Measurements from ENCODE around the gene CALN1.
A peak's percentile ranks its signal among the peaks of the same experiment; 100 is the strongest.

Gene CALN1

DNA sequence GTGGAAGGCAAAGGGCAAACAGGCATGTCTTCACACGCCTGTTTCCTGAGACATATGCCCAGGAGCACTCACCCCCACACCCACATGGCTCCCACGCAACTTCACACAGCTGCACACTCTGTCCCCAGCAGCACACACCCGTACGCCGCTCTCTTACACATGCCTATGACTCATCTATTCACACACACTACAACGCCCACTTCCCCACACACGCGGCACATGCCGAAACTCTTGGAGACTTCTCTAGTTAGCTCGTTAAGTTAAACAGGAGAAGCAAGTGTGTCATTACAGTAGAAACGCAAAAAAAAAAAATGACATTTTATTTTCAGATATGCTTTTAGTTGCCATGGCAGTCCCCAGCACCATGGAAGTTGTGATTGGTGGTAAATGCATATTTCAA lies 6.7 kb downstream of the CALN1 start:
- TF ChIP-seq, protein P1, sequence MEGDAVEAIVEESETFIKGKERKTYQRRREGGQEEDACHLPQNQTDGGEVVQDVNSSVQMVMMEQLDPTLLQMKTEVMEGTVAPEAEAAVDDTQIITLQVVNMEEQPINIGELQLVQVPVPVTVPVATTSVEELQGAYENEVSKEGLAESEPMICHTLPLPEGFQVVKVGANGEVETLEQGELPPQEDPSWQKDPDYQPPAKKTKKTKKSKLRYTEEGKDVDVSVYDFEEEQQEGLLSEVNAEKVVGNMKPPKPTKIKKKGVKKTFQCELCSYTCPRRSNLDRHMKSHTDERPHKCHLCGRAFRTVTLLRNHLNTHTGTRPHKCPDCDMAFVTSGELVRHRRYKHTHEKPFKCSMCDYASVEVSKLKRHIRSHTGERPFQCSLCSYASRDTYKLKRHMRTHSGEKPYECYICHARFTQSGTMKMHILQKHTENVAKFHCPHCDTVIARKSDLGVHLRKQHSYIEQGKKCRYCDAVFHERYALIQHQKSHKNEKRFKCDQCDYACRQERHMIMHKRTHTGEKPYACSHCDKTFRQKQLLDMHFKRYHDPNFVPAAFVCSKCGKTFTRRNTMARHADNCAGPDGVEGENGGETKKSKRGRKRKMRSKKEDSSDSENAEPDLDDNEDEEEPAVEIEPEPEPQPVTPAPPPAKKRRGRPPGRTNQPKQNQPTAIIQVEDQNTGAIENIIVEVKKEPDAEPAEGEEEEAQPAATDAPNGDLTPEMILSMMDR (IDR thresholded peaks at IDR 0.05; ENCODE audit: poor library complexity, severe bottlenecking): no peak
- Histone ChIP-seq H3K9me3 (ENCODE audit: severe bottlenecking) (peaks cover 2% of the 10 kb centered on the region), H3K36me3 (ENCODE audit: low read depth) (no peaks in the 10 kb centered on the region), H3K4me3 (ENCODE audit: severe bottlenecking) (no peak overlapping the region), H3K27me3 (ENCODE audit: insufficient read depth, poor library complexity, severe bottlenecking) (no peaks in the 10 kb centered on the region), H3K27ac (ENCODE audit: poor library complexity, severe bottlenecking) (no peak overlapping the region), H3K4me1 (ENCODE audit: insufficient read depth, poor library complexity, severe bottlenecking) (no peaks in the 10 kb centered on the region)
- ATAC-seq (ENCODE audit: low read depth) (peak; percentile 50; the same call in 2 of the 3 replicates), DNase-seq (ENCODE audit: low spot score) (no peak)

DNA sequence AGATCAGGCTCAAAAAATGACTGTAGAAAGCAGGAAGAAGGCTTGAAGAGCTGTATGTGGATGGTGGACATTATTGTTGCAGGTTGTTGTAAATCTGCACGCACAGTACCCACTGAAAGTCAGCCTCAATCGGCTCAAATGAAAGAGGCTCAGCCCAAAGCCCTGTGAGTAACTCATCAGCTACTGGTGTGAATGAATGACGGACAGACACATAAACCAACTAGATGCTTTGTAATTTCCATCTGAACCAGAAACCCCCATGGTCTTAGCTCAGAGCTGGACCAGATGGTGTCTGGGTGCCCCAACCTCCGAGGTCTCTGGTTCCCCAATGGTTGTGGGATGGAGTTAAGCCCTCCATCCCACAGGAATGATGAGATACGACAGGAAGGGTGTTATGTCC lies 7.4 kb downstream of the CALN1 start:
- Histone ChIP-seq H3K27ac (ENCODE audit: poor library complexity, severe bottlenecking) (no peak overlapping the region), H3K36me3 (ENCODE audit: low read depth) (no peaks in the 10 kb centered on the region), H3K4me1 (ENCODE audit: insufficient read depth, poor library complexity, severe bottlenecking) (no peaks in the 10 kb centered on the region), H3K4me3 (ENCODE audit: severe bottlenecking) (no peak overlapping the region), H3K9me3 (ENCODE audit: severe bottlenecking) (peaks cover 2% of the 10 kb centered on the region), H3K27me3 (ENCODE audit: insufficient read depth, poor library complexity, severe bottlenecking) (no peaks in the 10 kb centered on the region)
- TF ChIP-seq, protein P1 (IDR thresholded peaks at IDR 0.05; ENCODE audit: poor library complexity, severe bottlenecking): no peak
- no peak for ATAC-seq (ENCODE audit: low read depth)
- DNase-seq (ENCODE audit: low spot score): no peak

DNA sequence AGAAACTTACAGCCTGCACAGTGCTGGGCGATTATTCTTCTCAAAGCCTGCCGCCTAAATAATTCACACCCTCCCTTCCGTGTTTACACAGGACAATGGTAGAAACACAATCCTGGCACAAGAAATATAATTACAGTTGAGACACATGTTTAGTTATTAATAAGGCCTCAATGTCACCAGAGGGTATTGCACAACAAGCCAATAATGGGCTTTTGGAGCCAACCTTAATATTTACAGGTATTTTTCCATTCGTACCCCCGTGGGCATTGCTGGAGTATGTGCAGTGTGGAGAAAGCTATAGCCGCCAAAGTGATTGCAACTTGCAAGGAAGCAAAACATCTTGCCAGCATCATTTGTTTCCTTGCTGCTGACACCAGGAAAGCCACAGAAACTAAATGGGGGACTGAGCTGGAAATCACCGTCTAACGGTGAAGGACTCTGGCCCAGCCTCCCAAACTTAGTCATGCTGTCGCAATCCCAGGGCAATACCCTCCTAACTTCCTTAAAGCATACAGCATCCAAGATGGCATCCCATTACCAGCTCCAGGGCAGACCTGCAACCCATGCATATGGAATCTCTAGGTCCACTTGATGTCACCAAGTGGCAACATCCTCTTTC lies 8.6 kb downstream of the CALN1 start:
- Histone ChIP-seq H3K27me3 (ENCODE audit: insufficient read depth, poor library complexity, severe bottlenecking) (no peaks in the 10 kb centered on the region), H3K27ac (ENCODE audit: poor library complexity, severe bottlenecking) (no peak overlapping the region), H3K9me3 (ENCODE audit: severe bottlenecking) (peaks cover 2% of the 10 kb centered on the region), H3K4me1 (ENCODE audit: insufficient read depth, poor library complexity, severe bottlenecking) (no peaks in the 10 kb centered on the region), H3K4me3 (ENCODE audit: severe bottlenecking) (no peak overlapping the region), H3K36me3 (ENCODE audit: low read depth) (no peaks in the 10 kb centered on the region)
- TF ChIP-seq, protein P1 (IDR thresholded peaks at IDR 0.05; ENCODE audit: poor library complexity, severe bottlenecking): no peak
- no peak for DNase-seq (ENCODE audit: low spot score)
- no peak for ATAC-seq (ENCODE audit: low read depth)

DNA sequence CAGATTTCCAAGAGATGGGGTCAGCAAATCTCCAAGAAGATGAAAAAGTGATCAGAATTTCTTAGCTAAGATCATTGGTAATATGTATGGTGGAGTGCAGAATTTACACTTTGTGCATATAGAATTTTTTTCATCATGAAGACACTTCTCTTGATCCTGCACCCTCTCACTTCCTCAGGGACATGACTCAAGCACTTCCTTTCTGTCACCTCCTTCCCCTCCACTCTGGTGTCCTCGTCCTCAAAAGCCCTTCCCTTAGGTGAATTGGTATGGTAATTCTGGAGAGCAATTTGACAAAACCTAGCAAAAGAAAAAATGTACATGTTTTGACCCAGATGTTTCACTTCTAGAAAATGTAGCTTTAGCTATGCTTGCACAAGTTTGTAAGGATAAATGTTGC lies 18.1 kb downstream of the CALN1 start:
- Histone ChIP-seq H3K27ac (ENCODE audit: poor library complexity, severe bottlenecking) (no peak overlapping the region), H3K4me3 (ENCODE audit: severe bottlenecking) (no peak overlapping the region), H3K9me3 (ENCODE audit: severe bottlenecking) (no peaks in the 10 kb centered on the region), H3K27me3 (ENCODE audit: insufficient read depth, poor library complexity, severe bottlenecking) (no peaks in the 10 kb centered on the region), H3K4me1 (ENCODE audit: insufficient read depth, poor library complexity, severe bottlenecking) (no peaks in the 10 kb centered on the region), H3K36me3 (ENCODE audit: low read depth) (no peaks in the 10 kb centered on the region)
- no peak for ATAC-seq (ENCODE audit: low read depth)
- TF ChIP-seq, protein P1 (IDR thresholded peaks at IDR 0.05; ENCODE audit: poor library complexity, severe bottlenecking): no peak
- no peak for DNase-seq (ENCODE audit: low spot score)

DNA sequence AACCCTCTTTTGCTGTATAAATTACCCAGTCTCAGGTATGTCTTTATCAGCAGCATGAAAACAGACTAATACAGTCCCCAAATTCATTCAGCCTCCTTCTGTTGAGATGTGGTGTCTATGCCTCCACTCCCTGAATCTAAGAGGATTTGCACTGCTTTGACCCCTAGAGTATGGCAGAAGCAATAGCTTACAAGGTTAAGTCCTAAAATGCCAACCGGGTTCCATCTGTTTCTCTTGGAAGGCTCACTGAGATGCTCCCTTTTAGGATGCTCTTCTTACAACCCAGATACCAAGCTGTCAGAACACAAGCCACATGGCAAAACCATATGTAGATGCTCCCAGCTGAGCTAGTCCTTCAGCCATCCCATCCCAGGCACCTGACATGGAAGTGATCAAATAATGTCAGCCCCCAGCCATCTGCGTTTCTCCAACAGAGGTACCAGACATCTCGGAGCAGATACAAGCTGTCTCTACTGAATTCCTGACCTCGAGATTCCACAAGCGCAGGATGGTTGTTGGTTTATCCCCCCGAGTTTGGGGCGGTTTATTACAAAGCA lies 20.2 kb downstream of the CALN1 start:
- no peak overlapping the region for H3K27ac ChIP-seq (ENCODE audit: poor library complexity, severe bottlenecking)
- no peaks in the 10 kb centered on the region for H3K9me3 ChIP-seq (ENCODE audit: severe bottlenecking)
- no peak overlapping the region for H3K4me3 ChIP-seq (ENCODE audit: severe bottlenecking)
- TF ChIP-seq, protein P1 (IDR thresholded peaks at IDR 0.05; ENCODE audit: poor library complexity, severe bottlenecking): no peak
- DNase-seq (ENCODE audit: low spot score) (no peak), ATAC-seq (ENCODE audit: low read depth) (no peak)
- no peaks in the 10 kb centered on the region for H3K27me3 ChIP-seq (ENCODE audit: insufficient read depth, poor library complexity, severe bottlenecking)
- H3K4me1 ChIP-seq (ENCODE audit: insufficient read depth, poor library complexity, severe bottlenecking): no peaks in the 10 kb centered on the region
- H3K36me3 ChIP-seq (ENCODE audit: low read depth): no peaks in the 10 kb centered on the region

Data from RWPE2 (cell line).